ENCODE results near the gene HIVEP3.

GRCh38 chr1:41726292-41726691, 192.4 kb downstream of the HIVEP3 start:
- TF ChIP-seq, protein P1, sequence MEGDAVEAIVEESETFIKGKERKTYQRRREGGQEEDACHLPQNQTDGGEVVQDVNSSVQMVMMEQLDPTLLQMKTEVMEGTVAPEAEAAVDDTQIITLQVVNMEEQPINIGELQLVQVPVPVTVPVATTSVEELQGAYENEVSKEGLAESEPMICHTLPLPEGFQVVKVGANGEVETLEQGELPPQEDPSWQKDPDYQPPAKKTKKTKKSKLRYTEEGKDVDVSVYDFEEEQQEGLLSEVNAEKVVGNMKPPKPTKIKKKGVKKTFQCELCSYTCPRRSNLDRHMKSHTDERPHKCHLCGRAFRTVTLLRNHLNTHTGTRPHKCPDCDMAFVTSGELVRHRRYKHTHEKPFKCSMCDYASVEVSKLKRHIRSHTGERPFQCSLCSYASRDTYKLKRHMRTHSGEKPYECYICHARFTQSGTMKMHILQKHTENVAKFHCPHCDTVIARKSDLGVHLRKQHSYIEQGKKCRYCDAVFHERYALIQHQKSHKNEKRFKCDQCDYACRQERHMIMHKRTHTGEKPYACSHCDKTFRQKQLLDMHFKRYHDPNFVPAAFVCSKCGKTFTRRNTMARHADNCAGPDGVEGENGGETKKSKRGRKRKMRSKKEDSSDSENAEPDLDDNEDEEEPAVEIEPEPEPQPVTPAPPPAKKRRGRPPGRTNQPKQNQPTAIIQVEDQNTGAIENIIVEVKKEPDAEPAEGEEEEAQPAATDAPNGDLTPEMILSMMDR (conservative IDR thresholded peaks at IDR 0.05; ENCODE audit: low read depth, low read length): no peak
- TF ChIP-seq EZH2 (IDR thresholded peaks at IDR 0.05; ENCODE audit: borderline replicate concordance, low read depth, low read length, poor library complexity, severe bottlenecking): no peak
